ENCODE measurements around the gene PLET1.

DNA sequence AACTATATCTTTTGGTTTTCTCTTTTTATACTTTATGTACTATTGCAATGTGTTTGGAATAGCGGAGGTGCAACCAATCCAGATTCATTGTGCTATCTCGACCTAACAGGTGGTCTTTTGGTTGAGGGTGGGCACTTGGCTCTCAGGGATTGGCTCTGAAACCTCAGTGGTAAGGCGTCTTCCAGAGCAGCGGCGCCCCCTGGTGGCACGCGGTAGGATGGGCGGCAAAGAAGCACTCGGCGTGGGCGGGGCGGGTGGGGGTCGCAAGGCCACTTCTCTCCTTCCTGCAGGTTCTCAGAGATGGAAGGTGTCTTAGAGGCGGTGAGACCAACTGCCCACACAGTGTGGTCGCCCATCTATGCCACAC is 19.2 kb upstream of the PLET1 start:
- TF ChIP-seq ZBTB7A (IDR thresholded peaks at IDR 0.05; ENCODE audit: borderline replicate concordance, control insufficient read depth, low read depth, low read length): peak; percentile 76; the same call in 1 of the 2 replicates
- TF ChIP-seq JUND (IDR thresholded peaks at IDR 0.05; ENCODE audit: borderline replicate concordance, low read depth, low read length): no peak
- no peak for TF ChIP-seq JUND (tag; IDR thresholded peaks at IDR 0.05; ENCODE audit: borderline replicate concordance, low read depth, low read length)
- TF ChIP-seq POLR2A (conservative IDR thresholded peaks at IDR 0.05): no peak
- no peak for TF ChIP-seq ZNF695 (CRISPR knock-in tag; IDR thresholded peaks at IDR 0.05)
- TF ChIP-seq TCFL5 (CRISPR knock-in tag; conservative IDR thresholded peaks at IDR 0.05): no peak
- no peak for TF ChIP-seq POLR2AphosphoS5 (IDR thresholded peaks at IDR 0.05; ENCODE audit: control insufficient read depth, insufficient read depth, low read depth, low read length)
- no peak for TF ChIP-seq PHF8 (IDR thresholded peaks at IDR 0.05; ENCODE audit: borderline replicate concordance, low read length)
